NCI-H526 treated with DMSO at 0.1 percent for 48 hours (cell line): Measurements from ENCODE around the gene STK25.

ENCODE experiments used
- DNase-seq: peaks from one replicate; lab custom pipeline; 2025; lab: John Stamatoyannopoulos, UW

Gene STK25

GRCh38 chr2:241508240-241509154 is at the start of gene STK25:
TSS of gene STK25 (minus strand) at chr2:241508584. CDS start at chr2:241508035, 549 bp downstream.
- DNase-seq, result peak; percentile 97

- no peak for DNase-seq
Observed at GRCh38 chr2:241556746-241557145, 48.4 kb upstream of the STK25 start.

- DNase-seq, result no peak
Observed at GRCh38 chr2:241555711-241556110, 47.3 kb upstream of the STK25 start.

GRCh38 chr2:241554610-241555322 is 46.4 kb upstream of the STK25 start:
- no peak for DNase-seq

GRCh38 chr2:241553981-241554380 is 45.6 kb upstream of the STK25 start:
- no peak for DNase-seq

- no peak for DNase-seq
Observed at GRCh38 chr2:241553512-241553830, 45.1 kb upstream of the STK25 start.

GRCh38 chr2:241551998-241552737 is 43.8 kb upstream of the STK25 start:
- DNase-seq, result no peak

GRCh38 chr2:241551599-241551997 is 43.2 kb upstream of the STK25 start:
- DNase-seq, result no peak

- no peak for DNase-seq
Observed at GRCh38 chr2:241550616-241551580, 42.5 kb upstream of the STK25 start.

GRCh38 chr2:241548451-241548835 is 40.1 kb upstream of the STK25 start:
- no peak for DNase-seq

GRCh38 chr2:241547781-241548450 is 39.5 kb upstream of the STK25 start:
- DNase-seq, result no peak

- no peak for DNase-seq
Observed at GRCh38 chr2:241546771-241547498, 38.6 kb upstream of the STK25 start.

GRCh38 chr2:241545523-241546473 is 37.4 kb upstream of the STK25 start:
- DNase-seq, result no peak

- no peak for DNase-seq
Observed at GRCh38 chr2:241545106-241545505, 36.7 kb upstream of the STK25 start.

- no peak for DNase-seq
Observed at GRCh38 chr2:241542278-241542605, 33.9 kb upstream of the STK25 start.

- no peak for DNase-seq
Observed at GRCh38 chr2:241541564-241542277, 33.3 kb upstream of the STK25 start.

- DNase-seq, result peak; percentile 73
Observed at GRCh38 chr2:241540771-241541561, 32.6 kb upstream of the STK25 start.

GRCh38 chr2:241540401-241540770 is 32.0 kb upstream of the STK25 start:
- DNase-seq, result no peak
